Ascending aorta (tissue), 2 donors: ENCODE data around the gene PATL1. TPM values are rescaled to one million over a fixed set of nuclear protein-coding genes. Genes with fewer than 3 reads are reported as not detected.
"Not testable (repeated sequence)": the region's sequence is repeated elsewhere in the genome, so short reads cannot be mapped to it uniquely, and the experiment has no call there.

Experiments used
- DNase-seq, 2 donors: peaks; one replicate each; pipeline ENCODE4 v3.0.0-alpha.2; 2019; ENCODE audit warnings: low spot score in 2 of 2
- H3K27ac ChIP-seq, 2 donors: fragments of 200-600 bp; sonication (generic); one replicate each; pipeline ENCODE4 v1.5.1; 2016 to 2017; ENCODE audit warnings: mild to moderate bottlenecking in 1 of 2
- H3K27me3 ChIP-seq: fragments of 200-600 bp; sonication (generic); one replicate; pipeline ENCODE4 v1.5.1; 2017
- H3K36me3 ChIP-seq, 2 donors: fragments of 200-600 bp; sonication (generic); one replicate each; pipeline ENCODE4 v1.5.1; 2016
- H3K4me1 ChIP-seq, 2 donors: fragments of 200-600 bp; sonication (generic); one replicate each; pipeline ENCODE4 v1.5.1; 2016 to 2017; ENCODE audit warnings: mild to moderate bottlenecking in 1 of 2
- H3K4me3 ChIP-seq, 2 donors: fragments of 200-600 bp; sonication (generic); one replicate each; pipeline ENCODE4 v1.5.1; 2016 to 2017; ENCODE audit warnings: mild to moderate bottlenecking in 1 of 2
- H3K9me3 ChIP-seq, 2 donors: fragments of 200-600 bp; sonication (generic); one replicate each; pipeline ENCODE4 v1.5.1; 2016
- intact Hi-C: fragments of 100-400 bp; cut with DNase I; formaldehyde crosslinking; loops from one replicate; pipeline ENCODE4 v1.15.1; 2023
- total RNA-seq: library from RNA; depleted of rRNA; stranded (reverse); fragments of >200 nt; gene quantifications from one replicate; pipeline ENCODE4 v1.1.0, GENCODE V29; 2016
- TF ChIP-seq, protein P1 (sequence below), 3 experiments: fragments of 200-600 bp in 2 of 3; fragments of 450-650 bp in 1 of 3; sonication (generic) in 2 of 3; IDR thresholded peaks; one replicate each; pipeline ENCODE4 v1.5.1; 2016 to 2019; ENCODE audit warnings: antibody characterized with exemption in 3 of 3, mild to moderate bottlenecking in 1 of 3, moderate library complexity in 1 of 3

The PATL1 gene
- total RNA-seq, 1 donor from 2014 or later: 6.8 TPM

GRCh38 chr11:59707371-59707770 lies 38.5 kb upstream of the PATL1 start:
- TF ChIP-seq, protein P1, sequence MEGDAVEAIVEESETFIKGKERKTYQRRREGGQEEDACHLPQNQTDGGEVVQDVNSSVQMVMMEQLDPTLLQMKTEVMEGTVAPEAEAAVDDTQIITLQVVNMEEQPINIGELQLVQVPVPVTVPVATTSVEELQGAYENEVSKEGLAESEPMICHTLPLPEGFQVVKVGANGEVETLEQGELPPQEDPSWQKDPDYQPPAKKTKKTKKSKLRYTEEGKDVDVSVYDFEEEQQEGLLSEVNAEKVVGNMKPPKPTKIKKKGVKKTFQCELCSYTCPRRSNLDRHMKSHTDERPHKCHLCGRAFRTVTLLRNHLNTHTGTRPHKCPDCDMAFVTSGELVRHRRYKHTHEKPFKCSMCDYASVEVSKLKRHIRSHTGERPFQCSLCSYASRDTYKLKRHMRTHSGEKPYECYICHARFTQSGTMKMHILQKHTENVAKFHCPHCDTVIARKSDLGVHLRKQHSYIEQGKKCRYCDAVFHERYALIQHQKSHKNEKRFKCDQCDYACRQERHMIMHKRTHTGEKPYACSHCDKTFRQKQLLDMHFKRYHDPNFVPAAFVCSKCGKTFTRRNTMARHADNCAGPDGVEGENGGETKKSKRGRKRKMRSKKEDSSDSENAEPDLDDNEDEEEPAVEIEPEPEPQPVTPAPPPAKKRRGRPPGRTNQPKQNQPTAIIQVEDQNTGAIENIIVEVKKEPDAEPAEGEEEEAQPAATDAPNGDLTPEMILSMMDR (IDR thresholded peaks at IDR 0.05): no peak
- Histone ChIP-seq H3K27ac (no peak overlapping the region), H3K4me3 (no peak overlapping the region), H3K36me3 (no peaks in the 10 kb centered on the region), H3K4me1 (no peaks in the 10 kb centered on the region), H3K27me3 (no peaks in the 10 kb centered on the region), H3K9me3 (no peaks in the 10 kb centered on the region)
- intact Hi-C loops: no loop called here
- no peak for DNase-seq

GRCh38 chr11:59706518-59707285 lies 37.9 kb upstream of the PATL1 start:
- intact Hi-C loops: no loop called here
- no peak overlapping the region for H3K4me3 ChIP-seq
- TF ChIP-seq, protein P1 (IDR thresholded peaks at IDR 0.05): no peak
- no peaks in the 10 kb centered on the region for H3K27me3 ChIP-seq
- H3K9me3 ChIP-seq: no peaks in the 10 kb centered on the region
- no peaks in the 10 kb centered on the region for H3K36me3 ChIP-seq
- DNase-seq: no peak
- H3K4me1 ChIP-seq: no peaks in the 10 kb centered on the region
- H3K27ac ChIP-seq: no peak overlapping the region

DNA sequence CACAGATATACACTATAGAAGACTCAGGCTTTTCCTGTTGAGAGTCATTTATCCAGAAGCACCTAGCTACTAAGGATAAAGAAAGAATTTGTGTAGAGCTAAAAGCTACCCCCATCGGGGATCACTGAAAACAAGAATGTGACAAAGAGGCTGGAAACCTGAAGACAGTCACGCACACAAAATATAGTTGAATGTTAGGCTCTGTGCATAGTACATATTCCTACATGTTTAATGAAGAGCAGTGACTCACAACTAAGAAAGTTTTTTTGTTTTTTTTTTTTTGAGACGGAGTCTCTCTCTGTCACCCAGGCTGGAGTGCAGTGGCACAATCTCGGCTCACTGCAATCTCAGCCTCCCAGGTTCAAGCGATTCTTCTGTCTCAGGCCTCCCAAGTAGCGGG lies 36.5 kb upstream of the PATL1 start:
- H3K27ac ChIP-seq: no peak overlapping the region
- H3K27me3 ChIP-seq: no peaks in the 10 kb centered on the region
- intact Hi-C loops: no loop called here
- H3K4me1 ChIP-seq: no peaks in the 10 kb centered on the region
- no peak overlapping the region for H3K4me3 ChIP-seq
- H3K36me3 ChIP-seq: no peaks in the 10 kb centered on the region
- TF ChIP-seq, protein P1 (IDR thresholded peaks at IDR 0.05): no peak
- H3K9me3 ChIP-seq: no peaks in the 10 kb centered on the region
- DNase-seq: no peak

DNA sequence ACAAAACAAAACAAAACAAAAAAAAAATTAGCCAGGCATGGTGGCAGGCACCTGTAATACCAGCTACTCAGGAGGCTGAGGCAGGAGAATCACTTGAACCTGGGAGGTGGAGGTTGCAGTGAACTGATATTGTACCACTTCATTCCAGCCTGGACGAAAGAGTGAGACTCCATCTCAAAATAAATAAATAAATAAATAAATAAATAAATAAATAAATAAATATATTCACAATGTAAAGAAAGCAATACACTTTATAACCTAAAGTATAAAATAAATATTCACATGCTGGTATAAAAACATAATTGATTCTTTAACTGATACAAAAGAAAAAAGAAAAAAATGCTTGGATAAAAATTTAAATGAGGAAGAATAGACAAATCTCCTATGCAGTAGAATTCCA lies 34.7 kb upstream of the PATL1 start:
- intact Hi-C loops, DNase-seq, H3K36me3 ChIP-seq: not testable (repeated sequence)

GRCh38 chr11:59700157-59700556 lies 31.3 kb upstream of the PATL1 start:
- H3K27ac ChIP-seq, H3K9me3 ChIP-seq, H3K27me3 ChIP-seq, H3K4me3 ChIP-seq, intact Hi-C loops, H3K4me1 ChIP-seq, H3K36me3 ChIP-seq, DNase-seq: not testable (repeated sequence)

More for the DNA sequence above, 34.7 kb upstream of the PATL1 start:
- not testable (repeated sequence) for H3K27ac ChIP-seq, H3K27me3 ChIP-seq, H3K4me1 ChIP-seq, H3K9me3 ChIP-seq, H3K4me3 ChIP-seq

GRCh38 chr11:59698506-59698905 lies 29.7 kb upstream of the PATL1 start:
- DNase-seq: no peak
- Histone ChIP-seq H3K27me3 (no peaks in the 10 kb centered on the region), H3K27ac (no peak overlapping the region), H3K4me1 (no peaks in the 10 kb centered on the region), H3K4me3 (no peak overlapping the region), H3K36me3 (no peaks in the 10 kb centered on the region), H3K9me3 (peaks cover 0 to 2% of the 10 kb centered on the region in 2 donors)
- TF ChIP-seq, protein P1 (IDR thresholded peaks at IDR 0.05): no peak
- intact Hi-C loops: no loop called here
